Neuronal stem cell (in vitro differentiated cells): Measurements from ENCODE around the gene LINS1.

Experiments
- DNase-seq: peaks from one replicate; pipeline ENCODE4 v3.0.0-alpha.2; 2013; ENCODE audit warnings: low spot score
- H2AFZ ChIP-seq: one replicate; pipeline ENCODE4 v1.6.1; 2013; ENCODE audit warnings: mild to moderate bottlenecking, low read length, inconsistent platforms
- H2AK5ac ChIP-seq: 2 replicates; pipeline ENCODE4 v1.6.1; 2013; ENCODE audit warnings: low read depth, mild to moderate bottlenecking, inconsistent platforms, low read length, moderate library complexity, mixed read lengths
- H2BK120ac ChIP-seq: 2 replicates; pipeline ENCODE4 v1.6.1; 2013; ENCODE audit warnings: low read depth, mild to moderate bottlenecking, inconsistent platforms, low read length, moderate library complexity, mixed read lengths
- H2BK12ac ChIP-seq: one replicate; pipeline ENCODE4 v1.6.1; 2013; ENCODE audit warnings: low read length, inconsistent platforms
- H2BK15ac ChIP-seq: 2 replicates; pipeline ENCODE4 v1.6.1; 2013; ENCODE audit warnings: mild to moderate bottlenecking, low read length, inconsistent platforms, mixed read lengths
- H2BK5ac ChIP-seq: one replicate; pipeline ENCODE4 v1.6.1; 2013; ENCODE audit warnings: inconsistent platforms, mild to moderate bottlenecking, low read length, moderate library complexity
- H3K14ac ChIP-seq: one replicate; pipeline ENCODE4 v1.6.1; 2013; ENCODE audit warnings: low read length, inconsistent platforms
- H3K18ac ChIP-seq: 2 replicates; pipeline ENCODE4 v1.6.1; 2013; ENCODE audit warnings: low read length, inconsistent platforms
- H3K23ac ChIP-seq: 2 replicates; pipeline ENCODE4 v1.6.1; 2013; ENCODE audit warnings: low read depth, mild to moderate bottlenecking, mixed read lengths, low read length, inconsistent platforms; ENCODE audit not compliant: poor library complexity
- H3K27ac ChIP-seq: replicated peaks from 3 replicates; pipeline ENCODE4 v1.5.1; 2013; ENCODE audit warnings: low read length, inconsistent platforms
- H3K27me3 ChIP-seq, 3 experiments: 2 replicates each; pipeline ENCODE4 v1.6.1; 2013; ENCODE audit warnings: low read length in 3 of 3, mild to moderate bottlenecking in 2 of 3, inconsistent platforms in 1 of 3, low read depth in 1 of 3, mixed read lengths in 1 of 3, moderate library complexity in 1 of 3; ENCODE audit not compliant: control insufficient read depth in 3 of 3, insufficient read depth in 3 of 3
- H3K36me3 ChIP-seq, 2 donors: replicated peaks in 1 of 2; 2 replicates each; pipeline ENCODE4 v1.6.1; 2013; ENCODE audit warnings: low read length in 2 of 2; ENCODE audit not compliant: control insufficient read depth in 2 of 2, insufficient read depth in 2 of 2
- H3K4ac ChIP-seq: 2 replicates; pipeline ENCODE4 v1.6.1; 2013; ENCODE audit warnings: inconsistent platforms, mild to moderate bottlenecking, low read length, moderate library complexity
- H3K4me1 ChIP-seq, 2 donors: 1 replicate in 1 of 2; 2 replicates in 1 of 2; pipeline ENCODE4 v1.6.1; 2013; ENCODE audit warnings: low read length in 2 of 2, low read depth in 1 of 2; ENCODE audit not compliant: control insufficient read depth in 2 of 2, insufficient read depth in 1 of 2
- H3K4me2 ChIP-seq: one replicate; pipeline ENCODE4 v1.6.1; 2013; ENCODE audit warnings: mild to moderate bottlenecking, low read length, inconsistent platforms; ENCODE audit not compliant: insufficient read depth, poor library complexity, severe bottlenecking
- H3K4me3 ChIP-seq, 2 donors: 2 replicates each; pipeline ENCODE4 v1.5.1; 2013; ENCODE audit warnings: low read length in 2 of 2, mild to moderate bottlenecking in 2 of 2, inconsistent platforms in 1 of 2, moderate library complexity in 1 of 2
- H3K79me1 ChIP-seq: one replicate; pipeline ENCODE4 v1.6.1; 2013; ENCODE audit warnings: low read depth, mild to moderate bottlenecking, inconsistent platforms, low read length, moderate library complexity
- H3K9ac ChIP-seq: one replicate; pipeline ENCODE4 v1.6.1; 2013; ENCODE audit warnings: mild to moderate bottlenecking, low read depth, low read length, inconsistent platforms; ENCODE audit not compliant: poor library complexity
- H3K9me3 ChIP-seq, 2 donors: replicated peaks in 1 of 2; 2 replicates each; pipeline versions ENCODE3 to v1.6.1; 2013; ENCODE audit warnings: low read length in 2 of 2, mild to moderate bottlenecking in 2 of 2, inconsistent platforms in 1 of 2, low read depth in 1 of 2, mixed read lengths in 1 of 2, moderate library complexity in 1 of 2; ENCODE audit not compliant: control insufficient read depth in 2 of 2, insufficient read depth in 1 of 2
- H4K8ac ChIP-seq: one replicate; pipeline ENCODE4 v1.6.1; 2013; ENCODE audit warnings: low read depth, mild to moderate bottlenecking, inconsistent platforms, low read length, moderate library complexity
- H4K91ac ChIP-seq: one replicate; pipeline ENCODE4 v1.6.1; 2013; ENCODE audit warnings: low read length, low read depth, mild to moderate bottlenecking, inconsistent platforms; ENCODE audit not compliant: poor library complexity
- WGBS, 2 donors: extraction: QIAGEN DNeasy Blood & Tissue Kit; methylation state at CpG; one replicate each; pipeline ENCODE4 v1.1.7; 2013; ENCODE audit warnings: missing lambda C conversion rate in 2 of 2, mixed read lengths in 1 of 2; ENCODE audit not compliant: insufficient read length in 2 of 2, insufficient replicate concordance in 1 of 2; ENCODE audit errors: extremely low coverage in 2 of 2; 5-methylcytosine and 5-hydroxymethylcytosine counted together

LINS1 gene

DNA sequence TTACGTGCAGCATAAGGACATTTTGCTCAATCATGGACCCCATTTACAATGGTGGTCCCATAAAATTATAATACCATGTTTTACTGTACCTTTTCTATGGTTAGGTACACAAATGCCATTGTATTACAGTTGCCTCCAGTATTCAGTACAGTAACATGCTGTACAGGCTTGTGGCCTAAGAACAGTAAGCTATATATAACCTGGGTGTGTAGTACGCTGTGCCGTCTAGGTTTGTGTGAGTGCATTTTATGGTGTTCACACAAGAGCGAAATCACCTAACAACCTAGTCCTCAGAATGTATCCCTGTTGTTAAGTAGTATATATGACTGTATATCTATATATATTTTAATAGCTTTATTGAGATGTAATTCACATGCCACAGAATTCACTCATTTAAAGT is 12.9 kb upstream of the LINS1 start:
- no CpG with 5 or more reads among the region's 4 CpGs for WGBS, 2 donors
- Histone ChIP-seq H3K36me3 (peaks cover 11 to 59% of the 10 kb centered on the region in 2 donors), H3K4ac (no peak overlapping the region)

DNA sequence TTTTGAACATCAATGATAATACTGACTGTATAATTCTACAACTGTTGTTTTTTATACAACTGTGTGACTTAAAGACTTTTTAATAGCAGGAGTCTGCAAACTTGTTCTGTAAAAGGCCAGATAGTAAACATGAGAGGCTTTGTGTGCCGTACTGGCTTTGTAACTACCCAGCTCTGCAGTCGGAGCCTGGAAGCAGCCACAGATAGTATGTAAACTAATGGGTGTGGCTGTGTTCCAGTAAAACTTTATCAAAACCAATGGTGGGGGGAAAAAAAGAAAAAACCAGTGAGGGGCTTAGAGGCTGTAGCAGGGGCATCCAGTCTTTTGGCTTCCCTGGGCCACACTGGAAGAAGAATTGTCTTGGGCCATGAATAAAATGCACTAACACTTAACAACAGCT is 12.4 kb upstream of the LINS1 start:
- DNase-seq = no peak
- no peak overlapping the region for H3K4me3 ChIP-seq
- H2BK120ac ChIP-seq = no peak overlapping the region
- no peaks in the 10 kb centered on the region for H3K4me1 ChIP-seq
- no peak overlapping the region for H3K23ac ChIP-seq
- peaks cover 10 to 62% of the 10 kb centered on the region in 2 donors for H3K36me3 ChIP-seq
- no peak overlapping the region for H2AFZ ChIP-seq
- H2AK5ac ChIP-seq = no peak overlapping the region
- H4K91ac ChIP-seq = no peak overlapping the region
- H3K79me1 ChIP-seq = no peaks in the 10 kb centered on the region
- no peak overlapping the region for H3K9ac ChIP-seq
- no peak overlapping the region for H2BK15ac ChIP-seq
- no peak overlapping the region for H3K18ac ChIP-seq
- H3K4ac ChIP-seq = no peak overlapping the region
- no CpG with 5 or more reads among the region's 2 CpGs for WGBS, 2 donors
- no peaks in the 10 kb centered on the region for H3K9me3 ChIP-seq
- no peak overlapping the region for H2BK12ac ChIP-seq
- H2BK5ac ChIP-seq = no peak overlapping the region
- no peak overlapping the region for H3K14ac ChIP-seq
- no peaks in the 10 kb centered on the region for H3K27me3 ChIP-seq
- no peak overlapping the region for H3K4me2 ChIP-seq
- no peak overlapping the region for H3K27ac ChIP-seq
- no peak overlapping the region for H4K8ac ChIP-seq

More for the DNA sequence above, 12.9 kb upstream of the LINS1 start:
- Histone ChIP-seq H3K27ac (no peak overlapping the region), H4K8ac (no peak overlapping the region), H3K9ac (no peak overlapping the region), H2BK120ac (no peak overlapping the region), H3K9me3 (peaks cover 0 to 2% of the 10 kb centered on the region in 2 donors), H3K27me3 (no peaks in the 10 kb centered on the region), H2BK15ac (no peak overlapping the region), H3K14ac (no peak overlapping the region), H2AK5ac (no peak overlapping the region), H2BK12ac (no peak overlapping the region), H3K18ac (no peak overlapping the region), H3K4me3 (no peak overlapping the region), H4K91ac (no peak overlapping the region), H3K79me1 (no peaks in the 10 kb centered on the region), H3K23ac (no peak overlapping the region), H3K4me1 (no peaks in the 10 kb centered on the region), H2BK5ac (no peak overlapping the region), H2AFZ (no peak overlapping the region), H3K4me2 (no peak overlapping the region)
- no peak for DNase-seq

DNA sequence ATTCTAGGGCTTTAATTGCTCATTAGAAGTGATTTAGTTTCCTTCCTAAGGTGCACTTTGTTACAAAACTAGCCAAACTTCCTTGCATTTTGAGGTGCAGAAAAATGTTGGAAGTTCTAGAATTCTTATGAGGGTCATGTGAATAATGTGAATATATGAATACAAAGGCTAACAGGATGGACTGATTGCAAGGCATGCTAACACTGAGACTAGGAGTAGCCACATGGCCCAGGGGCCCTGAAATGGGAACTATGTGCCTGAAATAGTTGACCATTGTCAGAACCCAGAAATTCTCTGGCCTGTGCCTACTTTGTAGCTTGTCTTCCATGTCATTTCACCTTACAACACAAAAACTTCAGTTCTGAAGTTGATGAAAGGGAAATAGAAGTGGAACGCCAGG is 11.2 kb upstream of the LINS1 start:
- Histone ChIP-seq H3K79me1 (no peaks in the 10 kb centered on the region), H2BK15ac (no peak overlapping the region), H3K4me2 (no peak overlapping the region), H2AK5ac (no peak overlapping the region), H4K8ac (no peak overlapping the region), H3K4ac (no peak overlapping the region), H3K14ac (no peak overlapping the region), H3K18ac (no peak overlapping the region), H2BK5ac (no peak overlapping the region), H3K27ac (no peak overlapping the region), H3K27me3 (no peaks in the 10 kb centered on the region), H3K23ac (no peak overlapping the region), H3K9me3 (no peaks in the 10 kb centered on the region), H2BK12ac (no peak overlapping the region), H4K91ac (no peak overlapping the region), H2AFZ (no peak overlapping the region), H2BK120ac (no peak overlapping the region), H3K4me1 (no peaks in the 10 kb centered on the region), H3K4me3 (no peak overlapping the region), H3K36me3 (peaks cover 10 to 71% of the 10 kb centered on the region in 2 donors), H3K9ac (no peak overlapping the region)
- DNase-seq = no peak
- no CpG with 5 or more reads among the region's 1 CpG for WGBS, 2 donors

DNA sequence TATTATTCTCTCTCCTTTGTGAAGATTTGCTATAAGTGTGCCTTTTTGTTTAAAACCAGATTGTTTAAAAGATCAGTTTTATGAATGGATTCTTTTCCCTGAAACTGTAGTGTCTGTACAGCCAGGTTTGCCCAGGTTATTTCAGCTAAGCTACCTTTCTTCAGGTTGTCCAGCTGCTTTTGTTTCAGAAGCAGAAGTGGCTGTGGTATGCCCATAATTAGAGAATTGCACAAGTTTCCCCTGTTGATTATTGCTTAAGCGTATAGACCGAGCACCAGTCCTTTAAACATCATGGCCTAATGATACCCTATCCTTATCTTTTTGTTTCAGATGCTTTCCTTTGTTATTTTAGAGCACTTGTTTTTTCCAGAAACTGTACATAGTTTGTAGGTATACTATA is 10.6 kb upstream of the LINS1 start:
- no peak overlapping the region for H3K4me2 ChIP-seq
- no peak for DNase-seq
- no peak overlapping the region for H2BK12ac ChIP-seq
- H3K4me1 ChIP-seq = no peaks in the 10 kb centered on the region
- no peak overlapping the region for H4K8ac ChIP-seq
- H3K23ac ChIP-seq = no peak overlapping the region
- H3K18ac ChIP-seq = no peak overlapping the region
- H3K79me1 ChIP-seq = no peaks in the 10 kb centered on the region
- peaks cover 10 to 76% of the 10 kb centered on the region in 2 donors for H3K36me3 ChIP-seq
- H2AK5ac ChIP-seq = no peak overlapping the region
- H3K27ac ChIP-seq = no peak overlapping the region
- no peak overlapping the region for H2BK15ac ChIP-seq
- H2BK5ac ChIP-seq = no peak overlapping the region
- H3K14ac ChIP-seq = no peak overlapping the region
- H4K91ac ChIP-seq = no peak overlapping the region
- H2BK120ac ChIP-seq = no peak overlapping the region
- H3K27me3 ChIP-seq = no peaks in the 10 kb centered on the region
- H3K9me3 ChIP-seq = no peaks in the 10 kb centered on the region
- no peak overlapping the region for H2AFZ ChIP-seq
- H3K9ac ChIP-seq = no peak overlapping the region
- H3K4ac ChIP-seq = no peak overlapping the region
- no peak overlapping the region for H3K4me3 ChIP-seq
- no CpG with 5 or more reads among the region's 2 CpGs for WGBS, 2 donors
